Activated CD4-positive, alpha-beta T cell treated with anti-CD3 and anti-CD28 coated beads, Interleukin-2, Interleukin-4, amounts not matched to agents 100 ng/mL and 50 ng/mL, durations not matched to agents 16 hours and 8 hours (primary cell): ENCODE data around the gene DNAAF1.

ENCODE experiments used
- DNase-seq: peaks from one replicate; pipeline ENCODE4 v3.0.0-alpha.2; 2020; ENCODE audit warnings: low spot score

Gene DNAAF1

GRCh38 chr16:84124257-84125073 lies 20.6 kb upstream of the DNAAF1 start:
- DNase-seq = no peak

DNA sequence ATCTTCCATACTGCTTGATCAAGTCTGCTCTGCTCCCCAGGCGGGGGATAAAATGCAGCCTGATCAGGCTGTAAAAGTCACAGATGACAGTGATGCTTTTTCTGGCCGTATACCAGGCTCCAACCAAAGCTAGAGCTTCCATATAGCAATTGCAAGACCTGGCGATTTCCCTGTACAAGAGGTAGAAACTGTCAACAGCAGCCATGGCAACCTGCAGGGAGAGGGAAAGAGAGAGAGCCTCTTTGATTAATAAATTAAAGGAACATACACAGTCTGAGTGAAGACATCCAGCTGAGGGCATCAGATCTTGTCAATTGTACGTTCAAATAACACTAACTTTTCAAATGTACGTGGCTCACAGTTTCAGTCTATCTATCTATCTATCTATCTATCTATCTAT lies 14.0 kb upstream of the DNAAF1 start:
- no peak for DNase-seq

GRCh38 chr16:84132527-84133285 lies 12.4 kb upstream of the DNAAF1 start:
- DNase-seq = no peak

- DNase-seq = no peak
These were observed 8.6 kb upstream of the DNAAF1 start for GRCh38 chr16:84136331-84137125.

DNA sequence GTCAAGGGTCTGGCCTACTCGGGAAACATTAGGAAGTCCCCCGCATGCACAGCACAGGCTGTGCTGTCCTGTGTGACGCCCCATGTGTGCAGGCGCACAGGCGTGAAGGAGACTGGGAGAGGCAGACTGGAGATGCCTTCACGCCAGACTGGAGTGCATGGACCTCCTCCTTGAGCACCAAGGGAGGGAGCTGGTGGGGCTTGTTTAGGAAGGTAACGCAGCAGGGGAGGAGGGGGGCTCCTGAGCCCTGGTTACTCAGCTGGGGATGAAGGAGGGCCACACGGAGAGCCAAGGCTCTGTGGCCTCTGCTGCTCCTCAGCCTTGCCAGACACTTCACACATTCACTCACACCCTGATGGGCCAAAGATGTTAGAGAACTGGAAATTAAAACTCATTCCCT lies 7.8 kb upstream of the DNAAF1 start:
- no peak for DNase-seq

- no peak for DNase-seq
These were observed 7.2 kb upstream of the DNAAF1 start for GRCh38 chr16:84137769-84138357.

DNA sequence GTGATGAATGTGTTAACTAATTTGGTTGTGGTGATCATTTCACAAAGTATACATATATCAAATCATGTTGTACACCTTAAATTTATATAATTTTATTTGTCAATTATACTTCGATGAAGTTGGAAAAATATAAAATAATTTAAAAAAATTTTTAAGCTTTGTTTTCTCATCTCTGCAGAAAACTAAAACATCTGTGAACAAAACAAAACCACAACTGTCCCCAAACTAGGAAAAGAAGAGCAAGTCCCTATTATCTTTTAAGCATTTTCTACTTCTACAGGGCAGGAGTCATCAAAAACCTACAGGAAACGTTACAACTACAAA lies 6.6 kb upstream of the DNAAF1 start:
- no peak for DNase-seq

- peak; percentile 37 for DNase-seq
These were observed 6.1 kb upstream of the DNAAF1 start for GRCh38 chr16:84138824-84139627.

- no peak for DNase-seq
These were observed 5.4 kb upstream of the DNAAF1 start for GRCh38 chr16:84139628-84140258.

DNA sequence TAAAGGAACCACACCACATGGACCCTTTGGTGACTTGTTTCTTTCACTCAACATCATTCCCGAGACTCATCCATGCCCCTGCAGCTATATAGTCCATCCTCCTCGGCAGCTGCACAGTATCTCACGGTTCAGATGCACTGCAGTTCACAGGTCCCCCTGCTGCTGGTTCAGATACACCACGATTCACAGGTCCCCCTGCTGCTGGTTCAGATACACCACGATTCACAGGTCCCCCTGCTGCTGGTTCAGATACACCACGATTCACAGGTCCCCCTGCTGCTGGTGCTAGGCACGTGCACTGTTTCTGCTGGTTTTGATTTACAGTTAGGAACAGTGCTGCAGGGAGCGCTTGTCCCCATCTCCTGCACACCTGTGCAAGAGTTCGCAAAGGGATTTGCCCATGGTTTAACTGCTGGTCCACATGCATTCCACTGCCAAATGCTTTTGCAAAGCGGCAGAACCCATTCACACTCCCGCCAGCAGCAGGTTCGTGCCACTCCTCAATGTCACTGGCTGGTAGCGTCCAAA lies 3.9 kb upstream of the DNAAF1 start:
- DNase-seq = no peak

DNA sequence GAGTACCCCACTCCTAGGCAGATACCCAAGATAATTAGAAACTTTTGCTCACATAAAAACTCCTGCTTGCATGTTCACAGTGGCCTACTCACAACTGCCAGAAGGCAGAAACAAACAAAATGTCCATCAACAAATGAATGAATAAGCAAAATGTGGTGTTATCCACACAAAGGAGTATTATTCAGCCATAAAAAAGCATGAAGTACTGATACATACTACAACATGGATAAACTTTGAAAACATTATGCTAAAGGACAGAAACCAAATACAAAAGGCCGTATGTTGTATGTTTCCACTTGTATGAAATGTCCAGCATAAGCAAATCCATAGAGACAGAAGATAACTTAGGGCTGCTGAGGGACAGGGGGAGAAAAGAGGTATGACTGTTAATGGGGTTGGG lies 2.0 kb upstream of the DNAAF1 start:
- no peak for DNase-seq

DNA sequence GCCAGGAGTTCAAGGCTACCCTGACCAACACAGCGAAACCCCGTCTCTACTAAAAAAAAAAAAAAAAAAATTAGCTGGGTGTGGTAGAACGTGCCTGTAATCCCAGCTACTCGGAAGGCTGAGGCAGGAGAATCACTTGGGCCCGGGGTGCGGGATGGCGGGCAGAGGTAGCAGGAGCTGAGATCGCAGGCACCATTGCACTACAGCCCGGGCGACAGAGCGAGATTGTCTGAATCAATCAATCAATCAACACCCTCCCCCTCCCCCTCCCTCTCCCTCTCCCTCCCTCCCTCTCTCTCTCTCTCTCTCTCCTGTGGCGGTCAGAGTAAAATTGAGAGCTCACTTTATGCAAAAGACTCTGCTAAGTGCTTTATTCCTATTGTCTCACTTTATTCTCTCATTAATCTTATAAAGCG lies 1.3 kb upstream of the DNAAF1 start:
- DNase-seq = no peak

DNA sequence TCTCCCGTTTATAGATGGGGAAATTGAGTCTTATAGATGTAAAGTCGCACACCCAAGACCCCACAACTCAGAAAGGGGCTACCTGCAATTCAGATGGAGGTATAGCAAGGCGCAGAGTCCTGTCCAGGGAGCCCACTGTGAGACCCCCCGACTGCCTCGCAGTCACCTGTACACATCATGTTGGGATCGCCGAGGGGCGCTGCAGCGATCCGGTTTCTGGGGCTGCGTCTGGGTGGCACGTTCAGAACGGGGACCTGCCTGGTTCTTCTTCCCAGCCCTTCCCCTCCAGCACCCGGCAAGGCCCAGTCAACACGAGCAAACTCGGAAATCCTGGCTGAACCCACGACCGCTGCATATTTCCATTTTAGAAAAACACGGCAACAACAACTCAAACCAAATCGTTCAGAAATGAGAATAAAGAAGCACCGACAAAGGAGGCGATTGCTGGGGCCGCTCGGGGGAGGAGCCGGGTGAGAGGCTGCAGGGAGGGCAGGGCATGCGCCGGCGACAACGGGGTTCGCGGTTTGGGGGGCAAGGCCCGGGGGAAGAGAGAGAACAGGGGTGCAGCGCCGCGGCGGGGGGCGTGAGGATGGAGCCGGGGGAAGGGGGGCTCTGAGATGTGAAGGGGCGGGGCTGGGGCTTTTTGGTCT lies 774 bp upstream of the DNAAF1 start:
- DNase-seq = peak; percentile 25

DNA sequence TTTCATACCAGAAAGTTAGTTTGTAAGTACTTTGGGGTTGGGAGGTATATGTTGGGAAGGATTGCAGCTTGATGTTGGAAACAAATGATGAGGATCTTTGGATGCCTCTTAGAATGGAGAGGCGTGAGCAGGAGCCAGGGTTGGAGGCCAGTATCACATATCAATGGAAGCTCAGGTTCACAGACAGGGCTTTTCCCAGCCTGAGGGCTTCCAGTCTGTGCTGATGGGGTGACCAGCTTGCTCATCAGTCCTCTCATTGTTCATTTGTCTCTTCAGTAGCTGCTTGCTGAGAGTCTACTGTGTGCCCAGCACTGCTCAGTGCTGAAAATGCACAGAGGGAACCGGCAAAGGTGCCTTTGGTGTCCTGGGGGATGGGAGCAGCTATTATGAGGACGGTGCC lies 5.8 kb downstream of the DNAAF1 start:
- no peak for DNase-seq

GRCh38 chr16:84153660-84154214 lies 8.6 kb downstream of the DNAAF1 start:
- DNase-seq = no peak

DNA sequence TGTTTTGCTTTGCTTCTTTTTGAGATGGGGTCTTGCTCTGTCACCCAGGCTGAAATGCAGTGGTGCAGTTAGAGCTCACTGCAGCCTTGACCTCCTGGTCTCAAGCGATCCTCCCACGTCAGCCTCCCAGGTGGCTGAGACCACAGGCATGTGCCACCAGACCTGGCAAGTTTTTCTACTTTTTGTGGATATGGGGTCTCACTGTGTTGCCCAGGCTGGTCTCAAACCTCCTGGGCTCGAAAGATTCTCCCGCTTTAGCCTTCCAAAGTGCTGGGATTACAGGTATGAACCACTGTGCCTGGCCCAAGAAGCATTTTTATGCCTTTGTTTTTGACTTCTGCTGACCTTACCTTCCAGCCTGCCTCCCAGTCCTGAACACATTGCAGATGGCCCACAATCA lies 10.1 kb downstream of the DNAAF1 start:
- DNase-seq = no peak

DNA sequence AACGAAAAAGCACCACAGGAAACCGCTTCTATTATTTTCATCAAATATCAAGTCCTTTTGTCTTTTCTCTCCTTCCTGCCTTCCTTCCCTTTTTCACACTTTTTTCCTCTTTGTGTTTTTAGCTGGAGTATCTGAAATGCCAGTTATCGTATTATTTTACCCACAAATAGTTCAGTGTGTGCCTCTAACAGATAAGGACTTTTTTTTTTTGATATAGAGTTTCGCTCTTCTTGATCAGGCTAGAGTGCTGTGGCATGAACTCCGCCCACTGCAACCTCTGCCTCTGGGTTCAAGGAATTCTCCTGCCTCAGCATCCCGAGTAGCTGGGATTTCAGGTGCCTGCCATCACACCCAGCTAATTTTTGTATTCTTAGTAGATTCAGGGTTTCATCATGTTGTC lies 10.7 kb downstream of the DNAAF1 start:
- no peak for DNase-seq

- no peak for DNase-seq
These were observed 11.3 kb downstream of the DNAAF1 start for GRCh38 chr16:84156342-84156784.

DNA sequence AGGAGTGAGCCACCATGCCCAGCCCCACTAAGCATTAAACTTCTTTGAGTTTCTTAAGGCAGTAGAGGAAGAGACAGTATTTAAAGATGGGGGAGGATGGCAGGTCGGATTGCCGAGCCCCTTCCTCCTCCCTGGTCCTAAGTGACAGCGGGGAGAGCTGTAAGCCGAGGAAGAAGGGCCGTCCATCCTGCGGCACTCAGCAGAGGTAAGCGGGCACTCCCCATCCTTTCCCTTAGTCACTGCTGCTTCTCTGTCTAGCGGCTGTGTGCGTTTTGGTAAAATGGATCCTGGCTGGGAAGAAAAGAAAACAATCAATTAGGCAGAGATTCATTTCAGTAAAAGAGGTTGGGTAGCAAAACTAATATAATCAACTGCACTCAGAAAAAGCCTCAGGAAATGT lies 13.9 kb downstream of the DNAAF1 start:
- no peak for DNase-seq

DNA sequence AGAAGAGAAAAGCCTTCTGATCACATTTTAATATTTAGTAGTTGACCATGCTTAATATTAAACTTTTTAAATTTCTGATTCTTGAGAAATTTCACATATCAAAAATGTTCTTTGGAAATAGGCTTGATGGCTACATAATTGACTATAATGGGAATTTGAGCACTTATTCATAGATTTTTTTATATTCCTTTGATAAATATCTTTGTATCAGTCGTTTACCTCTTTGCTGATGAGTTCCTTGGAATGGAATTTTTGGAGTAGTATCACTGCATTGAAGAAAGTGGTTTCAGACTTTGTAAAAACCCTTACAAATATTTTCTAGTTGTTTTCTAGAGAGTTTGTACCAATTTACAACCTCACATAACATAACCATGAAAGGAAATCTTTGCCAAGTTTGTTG lies 14.7 kb downstream of the DNAAF1 start:
- no peak for DNase-seq
